MCF 10A (cell line): Measurements from ENCODE around the gene AGAP1. TPM values are rescaled to one million over a fixed set of nuclear protein-coding genes. Genes with fewer than 3 reads are reported as not detected.
"Not testable (repeated sequence)": the region's sequence is repeated elsewhere in the genome, so short reads cannot be mapped to it uniquely, and the experiment has no call there.

Experiments used
- BruUV-seq: library from RNA; stranded (reverse); fragments of 400-500 nt; replicated peaks from 2 replicates; lab custom pipeline; 2021; lab: Mats Ljungman, UMichigan
- CTCF ChIA-PET: fragments of 300-600 bp; sonication (Branson Sonifier 250); formaldehyde crosslinking; extraction: SDS; loops from one replicate; lab custom pipeline; 2021; ENCODE audit warnings: antibody characterized with exemption, inconsistent platforms; lab: Yijun Ruan, JAX
- POLR2A ChIA-PET: fragments of 300-600, 350-650 bp; sonication (Branson Sonifier 250); formaldehyde crosslinking; extraction: SDS; loops from one replicate; lab custom pipeline; 2020; ENCODE audit warnings: antibody characterized with exemption, inconsistent platforms; lab: Yijun Ruan, JAX
- DNase-seq: peaks from one replicate; pipeline ENCODE4 v3.0.0-alpha.2; 2018; ENCODE audit not compliant: unreplicated experiment
- H3K27ac Mint-ChIP-seq: one replicate; pipeline ENCODE4 v1.8.0; 2022; ENCODE audit warnings: mild to moderate bottlenecking, low read depth, mixed read lengths; ENCODE audit not compliant: unreplicated experiment
- H3K27me3 Mint-ChIP-seq: one replicate; pipeline ENCODE4 v1.8.0; 2022; ENCODE audit warnings: mixed read lengths; ENCODE audit not compliant: insufficient read depth, unreplicated experiment
- H3K36me3 Mint-ChIP-seq: one replicate; pipeline ENCODE4 v1.8.0; 2022; ENCODE audit warnings: mild to moderate bottlenecking, moderate library complexity, mixed read lengths; ENCODE audit not compliant: insufficient read depth, unreplicated experiment
- H3K4me1 Mint-ChIP-seq: one replicate; pipeline ENCODE4 v1.8.0; 2022; ENCODE audit warnings: mixed read lengths; ENCODE audit not compliant: insufficient read depth, unreplicated experiment
- H3K4me3 Mint-ChIP-seq: one replicate; pipeline ENCODE4 v1.8.0; 2022; ENCODE audit warnings: mild to moderate bottlenecking, moderate library complexity, mixed read lengths; ENCODE audit not compliant: unreplicated experiment
- H3K9me3 Mint-ChIP-seq: one replicate; pipeline ENCODE4 v1.8.0; 2022; ENCODE audit warnings: mixed read lengths; ENCODE audit not compliant: unreplicated experiment
- CTCF ChIP-seq: fragments of 200-600 bp; IDR thresholded peaks from one replicate; pipeline ENCODE4 v1.8.0; 2022; ENCODE audit warnings: antibody characterized with exemption, mild to moderate bottlenecking; ENCODE audit not compliant: unreplicated experiment
- intact Hi-C: fragments of 100-400 bp; cut with micrococcal nuclease; formaldehyde crosslinking; loops from 2 replicates; pipeline ENCODE4 v1.14.1; 2022
- total RNA-seq: library from RNA; stranded (reverse); gene quantifications from 2 replicates; pipeline ENCODE4 v1.2.3, GENCODE V29; 2022

The AGAP1 gene
- total RNA-seq, 1 experiment from 2014 or later = 41.3 TPM

GRCh38 chr2:235940330-235940729 is 446.5 kb downstream of the AGAP1 start:
- ChIA-PET CTCF (no interaction called here), POLR2A (interaction anchor here (0.6 kb wide), 1 partner anchor 1350 kb away, joined by 3 read pairs; no protein-coding TSS in a partner anchor)
- no TSS peak for BruUV-seq
- Mint-ChIP-seq H3K4me1 (peaks cover 17% of the 10 kb centered on the region), H3K9me3 (no peaks in the 10 kb centered on the region), H3K36me3 (peaks cover 22% of the 10 kb centered on the region), H3K27me3 (no peaks in the 10 kb centered on the region), H3K27ac (peak overlapping the region; percentile 13), H3K4me3 (no peak overlapping the region)
- intact Hi-C loops = no loop called here
- no peak for TF ChIP-seq CTCF
- DNase-seq = peak; percentile 72

GRCh38 chr2:235944591-235944990 is 450.7 kb downstream of the AGAP1 start:
- no peak for TF ChIP-seq CTCF
- POLR2A ChIA-PET = no interaction called here
- CTCF ChIA-PET = interaction anchor here (0.8 to 1.9 kb wide), 2 partner anchors 8 to 14 kb away, joined by 3 to 10 read pairs; no protein-coding TSS in a partner anchor
- Mint-ChIP-seq H3K27ac (no peak overlapping the region), H3K27me3 (no peaks in the 10 kb centered on the region), H3K9me3 (no peaks in the 10 kb centered on the region), H3K36me3 (peaks cover 20% of the 10 kb centered on the region), H3K4me3 (no peak overlapping the region), H3K4me1 (peaks cover 11% of the 10 kb centered on the region)
- BruUV-seq = no TSS peak
- no peak for DNase-seq
- intact Hi-C loops = no loop called here

- no TSS peak for BruUV-seq
- H3K36me3 Mint-ChIP-seq = peaks cover 20% of the 10 kb centered on the region
- intact Hi-C loops = no loop called here
- ChIA-PET POLR2A (no interaction called here), CTCF (interaction anchor here (0.6 to 1.9 kb wide), 3 partner anchors 9 to 235 kb away, joined by 3 to 10 read pairs (median 3); no protein-coding TSS in a partner anchor)
- H3K4me1 Mint-ChIP-seq = peaks cover under 1% of the 10 kb centered on the region
- no peak overlapping the region for H3K4me3 Mint-ChIP-seq
- no peak for DNase-seq
- H3K27me3 Mint-ChIP-seq = no peaks in the 10 kb centered on the region
- no peak overlapping the region for H3K27ac Mint-ChIP-seq
- H3K9me3 Mint-ChIP-seq = no peaks in the 10 kb centered on the region
- no peak for TF ChIP-seq CTCF
These were observed 451.8 kb downstream of the AGAP1 start for GRCh38 chr2:235945608-235946140.

GRCh38 chr2:235946590-235946989 is 452.7 kb downstream of the AGAP1 start:
- no peak for DNase-seq
- H3K27ac Mint-ChIP-seq = no peak overlapping the region
- ChIA-PET CTCF (interaction anchor here (0.6 to 1.9 kb wide), 2 partner anchors 10 kb away, joined by 3 to 10 read pairs; no protein-coding TSS in a partner anchor), POLR2A (no interaction called here)
- TF ChIP-seq CTCF = no peak
- no peaks in the 10 kb centered on the region for H3K9me3 Mint-ChIP-seq
- BruUV-seq = no TSS peak
- H3K4me1 Mint-ChIP-seq = no peaks in the 10 kb centered on the region
- intact Hi-C loops = no loop called here
- H3K27me3 Mint-ChIP-seq = no peaks in the 10 kb centered on the region
- H3K36me3 Mint-ChIP-seq = peaks cover 16% of the 10 kb centered on the region
- H3K4me3 Mint-ChIP-seq = no peak overlapping the region

- BruUV-seq, POLR2A ChIA-PET, DNase-seq, H3K9me3 Mint-ChIP-seq, H3K4me3 Mint-ChIP-seq, intact Hi-C loops, H3K27me3 Mint-ChIP-seq, CTCF ChIA-PET, H3K27ac Mint-ChIP-seq, H3K4me1 Mint-ChIP-seq: not testable (repeated sequence)
- peaks cover 13% of the 10 kb centered on the region for H3K36me3 Mint-ChIP-seq
These were observed 453.2 kb downstream of the AGAP1 start for GRCh38 chr2:235947055-235947454.
